Measurements from ENCODE around the gene TBX4.

TBX4 gene

DNA sequence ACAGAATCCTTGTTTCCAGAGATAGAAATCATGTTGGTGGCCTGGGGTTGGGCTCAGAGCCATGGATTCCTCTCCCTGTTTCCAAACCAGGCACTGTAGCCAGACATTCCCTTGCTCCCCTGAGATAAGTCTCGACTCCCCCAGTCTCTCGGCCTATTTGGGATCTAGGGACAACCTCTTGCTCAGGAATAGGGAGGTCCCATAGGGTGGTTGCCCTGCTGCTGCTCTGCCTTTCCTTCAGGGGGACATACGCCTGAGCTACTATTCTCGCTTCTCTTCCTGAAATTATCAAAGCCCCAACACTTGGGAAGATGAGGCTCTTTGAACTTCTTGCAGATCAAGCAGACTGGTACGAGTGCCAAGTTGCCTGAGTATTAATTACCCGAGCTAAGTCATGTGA lies 58.0 kb downstream of the TBX4 start:
- DNase-seq, result no peak
- Histone ChIP-seq H3K27me3 (ENCODE audit: insufficient read depth, low read depth, severe bottlenecking) (no peaks in the 10 kb centered on the region), H3K27ac (no peak overlapping the region), H3K4me3 (ENCODE audit: low read depth, low read length) (no peak overlapping the region), H3K9me3 (ENCODE audit: severe bottlenecking) (no peaks in the 10 kb centered on the region), H3K36me3 (no peaks in the 10 kb centered on the region)
- TF ChIP-seq, protein P1, sequence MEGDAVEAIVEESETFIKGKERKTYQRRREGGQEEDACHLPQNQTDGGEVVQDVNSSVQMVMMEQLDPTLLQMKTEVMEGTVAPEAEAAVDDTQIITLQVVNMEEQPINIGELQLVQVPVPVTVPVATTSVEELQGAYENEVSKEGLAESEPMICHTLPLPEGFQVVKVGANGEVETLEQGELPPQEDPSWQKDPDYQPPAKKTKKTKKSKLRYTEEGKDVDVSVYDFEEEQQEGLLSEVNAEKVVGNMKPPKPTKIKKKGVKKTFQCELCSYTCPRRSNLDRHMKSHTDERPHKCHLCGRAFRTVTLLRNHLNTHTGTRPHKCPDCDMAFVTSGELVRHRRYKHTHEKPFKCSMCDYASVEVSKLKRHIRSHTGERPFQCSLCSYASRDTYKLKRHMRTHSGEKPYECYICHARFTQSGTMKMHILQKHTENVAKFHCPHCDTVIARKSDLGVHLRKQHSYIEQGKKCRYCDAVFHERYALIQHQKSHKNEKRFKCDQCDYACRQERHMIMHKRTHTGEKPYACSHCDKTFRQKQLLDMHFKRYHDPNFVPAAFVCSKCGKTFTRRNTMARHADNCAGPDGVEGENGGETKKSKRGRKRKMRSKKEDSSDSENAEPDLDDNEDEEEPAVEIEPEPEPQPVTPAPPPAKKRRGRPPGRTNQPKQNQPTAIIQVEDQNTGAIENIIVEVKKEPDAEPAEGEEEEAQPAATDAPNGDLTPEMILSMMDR (IDR thresholded peaks at IDR 0.05; ENCODE audit: low read depth, low read length), result no peak

DNA sequence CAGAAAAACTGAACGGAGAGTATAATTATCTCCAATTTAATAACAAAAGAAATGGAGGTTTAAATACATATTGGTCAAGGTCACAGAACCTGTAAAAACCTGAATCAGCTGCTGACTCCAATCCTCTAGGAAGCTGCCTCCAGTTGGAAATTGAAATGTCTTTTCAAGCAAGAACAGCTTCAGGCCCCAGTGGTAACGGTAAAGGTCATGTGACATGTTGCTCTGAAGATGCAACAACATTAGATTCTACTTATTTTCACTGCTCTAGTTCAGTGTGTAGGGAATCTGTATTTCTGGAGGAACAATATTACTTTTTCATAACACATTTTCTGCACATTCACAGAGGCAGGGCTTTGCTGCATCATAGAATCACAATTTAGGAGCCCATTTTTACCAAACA lies 58.8 kb downstream of the TBX4 start:
- Histone ChIP-seq H3K27me3 (ENCODE audit: insufficient read depth, low read depth, severe bottlenecking) (no peaks in the 10 kb centered on the region), H3K36me3 (no peaks in the 10 kb centered on the region), H3K4me3 (ENCODE audit: low read depth, low read length) (no peak overlapping the region), H3K27ac (no peak overlapping the region), H3K9me3 (ENCODE audit: severe bottlenecking) (no peaks in the 10 kb centered on the region)
- no peak for DNase-seq
- TF ChIP-seq, protein P1 (IDR thresholded peaks at IDR 0.05; ENCODE audit: low read depth, low read length), result no peak

DNA sequence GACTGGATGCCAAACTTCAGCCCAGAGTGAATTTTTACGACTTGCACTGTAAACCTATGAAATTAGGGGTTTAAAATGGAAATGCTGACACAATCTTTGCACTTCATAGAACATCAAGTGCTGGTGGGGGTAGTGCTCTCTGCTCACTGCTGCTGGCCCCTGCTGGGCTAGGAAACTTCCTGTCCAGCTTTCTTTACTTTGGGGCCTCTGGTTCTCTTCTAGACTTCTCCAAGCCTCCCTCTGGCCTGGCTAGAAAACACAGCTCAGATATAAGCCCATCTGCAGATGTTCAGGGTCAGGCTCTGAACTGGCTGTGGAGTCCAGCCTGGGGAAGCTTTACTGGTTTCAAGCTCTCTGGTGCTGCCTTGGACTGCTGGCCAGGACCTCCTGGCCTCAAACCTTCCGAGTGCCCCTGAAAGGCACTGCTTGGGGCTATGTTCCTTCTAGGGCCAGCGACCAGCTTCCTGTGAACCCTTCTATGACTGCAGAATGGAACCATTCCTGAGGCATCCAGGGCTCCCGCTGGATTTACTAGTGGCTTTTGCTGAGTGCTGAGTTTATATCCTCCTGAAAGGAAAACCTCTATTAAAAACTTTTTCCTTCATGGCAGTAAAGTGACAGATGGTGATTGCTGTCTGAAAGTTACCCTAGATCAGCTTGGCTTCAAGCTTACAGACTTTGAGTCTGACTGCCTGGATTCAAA lies 59.4 kb downstream of the TBX4 start:
- no peak overlapping the region for H3K27ac ChIP-seq

DNA sequence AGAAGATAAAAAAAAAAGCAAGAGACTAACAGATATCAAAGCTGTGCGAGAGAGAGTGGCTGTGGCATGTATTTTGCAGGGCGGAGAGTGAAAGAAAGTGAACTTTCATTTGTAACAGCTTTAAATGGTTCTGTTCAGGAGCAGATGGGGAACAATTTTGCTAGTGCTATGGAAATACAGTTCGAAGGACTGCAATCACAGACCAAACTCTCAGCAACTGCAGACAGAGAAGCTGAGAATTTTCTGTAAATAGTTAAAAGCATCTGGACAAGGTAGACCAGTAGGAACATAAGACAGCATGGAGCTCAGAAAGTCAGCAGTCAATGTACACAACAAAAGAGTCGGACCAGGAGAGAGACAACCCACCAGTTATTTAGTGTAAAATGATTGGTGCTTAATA lies 62.3 kb downstream of the TBX4 start:
- Histone ChIP-seq H3K36me3 (no peaks in the 10 kb centered on the region), H3K27me3 (ENCODE audit: insufficient read depth, low read depth, severe bottlenecking) (no peaks in the 10 kb centered on the region), H3K9me3 (ENCODE audit: severe bottlenecking) (no peaks in the 10 kb centered on the region), H3K4me3 (ENCODE audit: low read depth, low read length) (no peak overlapping the region), H3K27ac (no peak overlapping the region)
- TF ChIP-seq, protein P1 (IDR thresholded peaks at IDR 0.05; ENCODE audit: low read depth, low read length), result no peak
- DNase-seq, result no peak

More for the DNA sequence above, 59.4 kb downstream of the TBX4 start:
- no peaks in the 10 kb centered on the region for H3K9me3 ChIP-seq (ENCODE audit: severe bottlenecking)
- TF ChIP-seq, protein P1 (IDR thresholded peaks at IDR 0.05; ENCODE audit: low read depth, low read length), result no peak
- no peak overlapping the region for H3K4me3 ChIP-seq (ENCODE audit: low read depth, low read length)
- H3K27me3 ChIP-seq (ENCODE audit: insufficient read depth, low read depth, severe bottlenecking), result no peaks in the 10 kb centered on the region
- no peaks in the 10 kb centered on the region for H3K36me3 ChIP-seq
- DNase-seq, result no peak

DNA sequence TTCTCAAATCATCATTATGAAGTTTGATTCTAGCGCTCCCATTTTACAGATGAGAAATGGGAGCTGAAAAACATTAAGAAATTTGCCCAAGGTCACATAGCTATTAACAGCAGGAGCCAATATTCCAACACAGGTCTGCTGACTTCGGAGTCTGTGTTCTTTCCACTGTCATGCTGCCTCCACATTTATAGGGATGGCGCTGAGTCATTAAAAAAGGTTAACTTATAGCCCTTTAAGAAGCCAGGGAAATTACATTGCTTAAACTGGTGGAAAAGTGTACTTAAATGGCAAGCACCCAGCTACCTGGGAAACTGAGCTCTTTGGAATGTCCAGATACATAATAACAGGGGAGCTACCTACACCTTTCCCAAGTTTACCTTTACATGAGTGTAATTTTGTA lies 65.0 kb downstream of the TBX4 start:
- DNase-seq, result no peak
- Histone ChIP-seq H3K27me3 (ENCODE audit: insufficient read depth, low read depth, severe bottlenecking) (no peaks in the 10 kb centered on the region), H3K9me3 (ENCODE audit: severe bottlenecking) (no peaks in the 10 kb centered on the region), H3K36me3 (no peaks in the 10 kb centered on the region), H3K4me3 (ENCODE audit: low read depth, low read length) (no peak overlapping the region), H3K27ac (no peak overlapping the region)
- TF ChIP-seq, protein P1 (IDR thresholded peaks at IDR 0.05; ENCODE audit: low read depth, low read length), result no peak

Data from WERI-Rb-1 (cell line).